Dermis lymphatic vessel endothelial cell (primary cell): ENCODE results near the gene CTNNAL1. TPM values are rescaled to one million over a fixed set of nuclear protein-coding genes. Genes with fewer than 3 reads are reported as not detected.

Experiments used
- total RNA-seq: library from RNA; depleted of rRNA; stranded (reverse); fragments of >200 nt; gene quantifications from 2 replicates; pipeline ENCODE4 v1.2.1, GENCODE V29; 2014

CTNNAL1 gene
- 114 and 136 TPM in 2 replicates for total RNA-seq

GRCh38 chr9:109012876-109013678 is at the start of gene CTNNAL1:
TSS of gene CTNNAL1 (minus strand) at chr9:109013499. CDS start at chr9:109013442, 57 bp downstream.

DNA sequence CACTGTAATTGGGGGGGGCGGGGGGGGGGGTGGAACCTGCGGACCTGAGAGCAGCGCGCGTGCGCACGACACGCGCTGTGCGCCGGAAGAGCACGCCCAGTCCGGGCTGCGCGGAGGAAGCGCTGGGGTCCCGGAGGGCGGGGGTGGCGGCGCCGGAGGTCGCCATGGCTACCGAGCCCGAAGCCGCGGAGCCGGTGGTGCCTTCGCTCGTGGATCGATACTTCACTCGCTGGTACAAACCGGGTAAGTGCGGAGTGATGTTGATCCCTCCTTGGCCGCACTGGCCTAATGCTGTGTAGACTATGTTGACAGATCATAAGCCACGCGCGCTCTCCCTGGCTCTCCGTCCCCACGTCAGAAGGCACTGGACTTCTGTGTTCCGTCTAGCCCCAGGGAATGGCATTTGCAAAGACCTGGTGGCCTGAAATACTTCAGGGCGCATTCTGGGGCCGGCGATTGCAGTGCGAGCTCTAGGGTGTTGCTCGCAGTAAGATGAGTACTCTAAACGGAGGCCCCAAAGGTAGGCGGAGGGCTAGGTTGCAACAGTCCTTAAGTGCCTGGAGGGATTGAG is 78.9 kb downstream of the CTNNAL1 start, which contains the start of gene ABITRAM:
Gene ABITRAM, plus strand, starts transcription at position 78 of the 571 bp plus-strand sequence. Its CDS starts 87 bp downstream, at position 165.

GRCh38 chr9:108933718-108934322 is 79.5 kb downstream of the CTNNAL1 start, which contains the start of gene ELP1:
TSS of gene ELP1 (minus strand) at chr9:108934124. CDS start at chr9:108931146, 2,978 bp downstream.

Other genes starting within 250 kb of the CTNNAL1 start
- under 0.01 TPM in 1 of 2 replicates, not detected in the other for gene ACTL7B, start 157.5 kb downstream of the CTNNAL1 start, total RNA-seq
- gene ACTL7A, start 151.2 kb downstream of the CTNNAL1 start, total RNA-seq, result not detected in 2 replicates
- gene ELP1, start 79.4 kb downstream of the CTNNAL1 start, total RNA-seq, result 32.5 and 40.9 TPM in 2 replicates
- gene ABITRAM, start 79.1 kb downstream of the CTNNAL1 start, total RNA-seq, result 3.8 and 4.2 TPM in 2 replicates
- gene TMEM245, start 106.4 kb upstream of the CTNNAL1 start, total RNA-seq, result 76.3 and 87.1 TPM in 2 replicates
- under 0.01 TPM in 2 replicates for gene FRRS1L, start 153.8 kb upstream of the CTNNAL1 start, total RNA-seq